D721Med (cell line): Measurements from ENCODE around the gene PAX6.
A peak's percentile ranks its signal among the peaks of the same experiment; 100 is the strongest.

Source experiments
- DNase-seq: peaks from one replicate; pipeline ENCODE4 v3.0.0; 2011; ENCODE audit warnings: low spot score; ENCODE audit not compliant: insufficient read length
- FAIRE-seq: peaks from 2 replicates; lab custom pipeline; 2011; peaks lifted over from hg19 to GRCh38; lab: Jason Lieb, UNC
- CTCF ChIP-seq: IDR thresholded peaks from 2 replicates; pipeline ENCODE4 v1.5.1; 2012; ENCODE audit warnings: mild to moderate bottlenecking, control low read depth; ENCODE audit not compliant: insufficient read depth; ENCODE audit errors: missing control alignments

Gene PAX6

GRCh38 chr11:31801298-31801702, 9.8 kb downstream of the PAX6 start:
- no peak for TF ChIP-seq CTCF
- FAIRE-seq (no peak), DNase-seq (no peak)

DNA sequence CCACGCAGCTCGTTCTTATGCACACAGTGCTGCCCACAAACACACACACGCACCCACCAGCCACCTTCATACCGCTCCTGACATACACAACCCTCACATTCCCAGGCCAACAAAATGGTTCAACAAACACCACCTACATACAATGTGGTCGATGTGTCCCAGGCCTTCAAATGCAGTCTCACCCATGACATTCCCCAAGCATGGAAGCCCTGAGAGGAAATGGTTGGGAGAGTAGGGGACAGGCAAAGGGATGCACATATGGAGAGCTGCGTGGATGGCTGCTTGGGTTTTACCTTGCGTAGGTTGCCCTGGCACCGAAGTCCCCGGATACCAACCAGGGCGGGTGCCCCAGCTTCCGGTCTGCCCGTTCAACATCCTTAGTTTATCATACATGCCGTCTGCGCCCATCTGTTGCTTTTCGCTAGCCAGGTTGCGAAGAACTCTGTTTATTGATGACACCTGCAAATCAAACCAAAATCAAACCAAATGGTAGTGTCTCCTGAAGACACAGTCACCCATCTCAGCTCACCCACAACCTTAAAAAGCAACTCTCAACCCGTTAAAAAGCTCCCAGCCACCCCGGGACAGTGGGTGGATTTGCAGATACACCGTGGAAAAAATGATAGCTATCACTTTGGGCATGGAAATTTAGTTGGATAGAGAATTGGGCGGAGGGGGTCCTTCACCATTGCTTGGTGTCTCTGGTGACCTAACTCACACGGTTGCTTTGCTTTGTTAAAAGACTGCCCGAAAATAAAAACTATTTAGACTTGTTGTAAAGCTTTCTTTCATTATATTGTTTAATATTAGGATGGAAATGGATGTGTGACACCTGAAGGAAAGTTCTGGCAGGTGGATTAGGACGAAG, 10.5 kb downstream of the PAX6 start:
- TF ChIP-seq CTCF, result no peak
- no peak for FAIRE-seq

GRCh38 chr11:31799435-31800397, 11.4 kb downstream of the PAX6 start:
- TF ChIP-seq CTCF, result no peak
- DNase-seq (no peak), FAIRE-seq (no peak)

More for the DNA sequence above, 10.5 kb downstream of the PAX6 start:
- no peak for DNase-seq

GRCh38 chr11:31798554-31799434, 12.3 kb downstream of the PAX6 start:
- FAIRE-seq, result no peak
- DNase-seq, result no peak
- peak; percentile 34 for TF ChIP-seq CTCF

GRCh38 chr11:31798057-31798553, 13.0 kb downstream of the PAX6 start:
- FAIRE-seq, result no peak
- DNase-seq, result no peak
- no peak for TF ChIP-seq CTCF
